ENCODE measurements around the gene ZNF764.

DNA sequence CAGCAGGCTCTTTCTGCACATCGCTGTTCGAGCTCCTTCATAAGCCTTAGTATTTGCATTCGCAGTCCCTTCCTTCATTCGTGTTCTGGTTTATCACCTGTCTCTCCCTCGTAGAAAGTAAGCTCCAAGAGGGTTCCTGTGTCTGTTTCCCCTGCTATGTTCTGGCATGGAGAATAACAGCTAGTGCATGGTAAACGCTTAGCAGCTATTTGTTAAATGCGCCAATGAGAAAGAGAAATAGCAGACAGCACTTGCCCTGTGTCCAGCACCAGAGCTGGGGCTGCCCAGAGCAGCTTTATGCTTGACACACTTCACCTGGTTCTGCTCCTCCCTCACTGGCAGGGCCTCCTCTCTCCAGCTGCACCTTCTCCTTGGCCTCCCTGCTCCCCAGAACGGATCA lies 7.8 kb upstream of the ZNF764 start:
- TF ChIP-seq, protein P1, sequence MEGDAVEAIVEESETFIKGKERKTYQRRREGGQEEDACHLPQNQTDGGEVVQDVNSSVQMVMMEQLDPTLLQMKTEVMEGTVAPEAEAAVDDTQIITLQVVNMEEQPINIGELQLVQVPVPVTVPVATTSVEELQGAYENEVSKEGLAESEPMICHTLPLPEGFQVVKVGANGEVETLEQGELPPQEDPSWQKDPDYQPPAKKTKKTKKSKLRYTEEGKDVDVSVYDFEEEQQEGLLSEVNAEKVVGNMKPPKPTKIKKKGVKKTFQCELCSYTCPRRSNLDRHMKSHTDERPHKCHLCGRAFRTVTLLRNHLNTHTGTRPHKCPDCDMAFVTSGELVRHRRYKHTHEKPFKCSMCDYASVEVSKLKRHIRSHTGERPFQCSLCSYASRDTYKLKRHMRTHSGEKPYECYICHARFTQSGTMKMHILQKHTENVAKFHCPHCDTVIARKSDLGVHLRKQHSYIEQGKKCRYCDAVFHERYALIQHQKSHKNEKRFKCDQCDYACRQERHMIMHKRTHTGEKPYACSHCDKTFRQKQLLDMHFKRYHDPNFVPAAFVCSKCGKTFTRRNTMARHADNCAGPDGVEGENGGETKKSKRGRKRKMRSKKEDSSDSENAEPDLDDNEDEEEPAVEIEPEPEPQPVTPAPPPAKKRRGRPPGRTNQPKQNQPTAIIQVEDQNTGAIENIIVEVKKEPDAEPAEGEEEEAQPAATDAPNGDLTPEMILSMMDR (IDR thresholded peaks at IDR 0.05) = no peak
- TF ChIP-seq POLR2A (IDR thresholded peaks at IDR 0.05) = no peak

All from thyroid gland (tissue), 4 donors.